ENCODE data around the gene HELZ. TPM values are rescaled to one million over a fixed set of nuclear protein-coding genes. Genes with fewer than 3 reads are reported as not detected.
A peak's percentile ranks its signal among the peaks of the same experiment; 100 is the strongest.

Gene HELZ
- total RNA-seq, 1 donor from 2014 or later = 71.0 TPM

GRCh38 chr17:67133161-67133560 lies 111.8 kb downstream of the HELZ start:
- TF ChIP-seq, protein P1, sequence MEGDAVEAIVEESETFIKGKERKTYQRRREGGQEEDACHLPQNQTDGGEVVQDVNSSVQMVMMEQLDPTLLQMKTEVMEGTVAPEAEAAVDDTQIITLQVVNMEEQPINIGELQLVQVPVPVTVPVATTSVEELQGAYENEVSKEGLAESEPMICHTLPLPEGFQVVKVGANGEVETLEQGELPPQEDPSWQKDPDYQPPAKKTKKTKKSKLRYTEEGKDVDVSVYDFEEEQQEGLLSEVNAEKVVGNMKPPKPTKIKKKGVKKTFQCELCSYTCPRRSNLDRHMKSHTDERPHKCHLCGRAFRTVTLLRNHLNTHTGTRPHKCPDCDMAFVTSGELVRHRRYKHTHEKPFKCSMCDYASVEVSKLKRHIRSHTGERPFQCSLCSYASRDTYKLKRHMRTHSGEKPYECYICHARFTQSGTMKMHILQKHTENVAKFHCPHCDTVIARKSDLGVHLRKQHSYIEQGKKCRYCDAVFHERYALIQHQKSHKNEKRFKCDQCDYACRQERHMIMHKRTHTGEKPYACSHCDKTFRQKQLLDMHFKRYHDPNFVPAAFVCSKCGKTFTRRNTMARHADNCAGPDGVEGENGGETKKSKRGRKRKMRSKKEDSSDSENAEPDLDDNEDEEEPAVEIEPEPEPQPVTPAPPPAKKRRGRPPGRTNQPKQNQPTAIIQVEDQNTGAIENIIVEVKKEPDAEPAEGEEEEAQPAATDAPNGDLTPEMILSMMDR (IDR thresholded peaks at IDR 0.05; ENCODE audit: unreplicated experiment) = no peak
- Mint-ChIP-seq H3K36me3 (ENCODE audit: insufficient read depth) (peaks cover 10% of the 10 kb centered on the region), H3K4me1 (ENCODE audit: low read depth) (peaks cover 16% of the 10 kb centered on the region), H3K27ac (no peak overlapping the region), H3K4me3 (ENCODE audit: low read depth) (no peak overlapping the region), H3K27me3 (no peaks in the 10 kb centered on the region), H3K9me3 (ENCODE audit: low read depth) (no peaks in the 10 kb centered on the region)
- no peak for DNase-seq (ENCODE audit: low spot score, unreplicated experiment)

- Mint-ChIP-seq H3K4me1 (ENCODE audit: low read depth) (peaks cover 16% of the 10 kb centered on the region), H3K4me3 (ENCODE audit: low read depth) (no peak overlapping the region), H3K36me3 (ENCODE audit: insufficient read depth) (peaks cover 12% of the 10 kb centered on the region), H3K27me3 (no peaks in the 10 kb centered on the region), H3K9me3 (ENCODE audit: low read depth) (no peaks in the 10 kb centered on the region), H3K27ac (peak overlapping the region; percentile 79)
- no peak for DNase-seq (ENCODE audit: low spot score, unreplicated experiment)
- TF ChIP-seq, protein P1 (IDR thresholded peaks at IDR 0.05; ENCODE audit: unreplicated experiment) = no peak
Measured at GRCh38 chr17:67132366-67132765, 112.6 kb downstream of the HELZ start.

GRCh38 chr17:67130768-67131167 lies 114.2 kb downstream of the HELZ start:
- H3K27ac Mint-ChIP-seq = peak overlapping the region; percentile 10
- H3K36me3 Mint-ChIP-seq (ENCODE audit: insufficient read depth) = peaks cover 9% of the 10 kb centered on the region
- H3K4me1 Mint-ChIP-seq (ENCODE audit: low read depth) = peaks cover 21% of the 10 kb centered on the region
- TF ChIP-seq, protein P1 (IDR thresholded peaks at IDR 0.05; ENCODE audit: unreplicated experiment) = no peak
- no peak for DNase-seq (ENCODE audit: low spot score, unreplicated experiment)
- no peak overlapping the region for H3K4me3 Mint-ChIP-seq (ENCODE audit: low read depth)
- H3K9me3 Mint-ChIP-seq (ENCODE audit: low read depth) = no peaks in the 10 kb centered on the region
- H3K27me3 Mint-ChIP-seq = no peaks in the 10 kb centered on the region

DNA sequence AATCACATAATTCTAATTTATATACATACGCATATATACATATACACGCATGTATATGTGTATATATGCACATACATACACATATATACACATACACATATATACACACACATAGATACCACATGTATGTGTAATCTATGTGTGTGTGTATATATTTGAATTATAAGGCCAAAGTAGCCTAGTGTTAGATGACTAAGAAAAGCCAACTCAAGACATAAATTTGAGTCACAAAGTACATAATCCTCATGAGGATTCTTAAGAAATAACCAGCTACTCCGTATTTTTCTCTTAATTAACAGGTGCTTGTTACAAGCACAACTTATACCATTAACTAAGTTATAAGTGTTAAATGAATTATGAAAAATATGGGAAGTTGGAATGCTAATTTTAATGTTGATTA lies 115.7 kb downstream of the HELZ start:
- no peak for DNase-seq (ENCODE audit: low spot score, unreplicated experiment)
- H3K27ac Mint-ChIP-seq = no peak overlapping the region
- H3K27me3 Mint-ChIP-seq = no peaks in the 10 kb centered on the region
- TF ChIP-seq, protein P1 (IDR thresholded peaks at IDR 0.05; ENCODE audit: unreplicated experiment) = no peak
- peaks cover 31% of the 10 kb centered on the region for H3K4me1 Mint-ChIP-seq (ENCODE audit: low read depth)
- H3K9me3 Mint-ChIP-seq (ENCODE audit: low read depth) = no peaks in the 10 kb centered on the region
- peaks cover 8% of the 10 kb centered on the region for H3K36me3 Mint-ChIP-seq (ENCODE audit: insufficient read depth)
- H3K4me3 Mint-ChIP-seq (ENCODE audit: low read depth) = no peak overlapping the region

DNA sequence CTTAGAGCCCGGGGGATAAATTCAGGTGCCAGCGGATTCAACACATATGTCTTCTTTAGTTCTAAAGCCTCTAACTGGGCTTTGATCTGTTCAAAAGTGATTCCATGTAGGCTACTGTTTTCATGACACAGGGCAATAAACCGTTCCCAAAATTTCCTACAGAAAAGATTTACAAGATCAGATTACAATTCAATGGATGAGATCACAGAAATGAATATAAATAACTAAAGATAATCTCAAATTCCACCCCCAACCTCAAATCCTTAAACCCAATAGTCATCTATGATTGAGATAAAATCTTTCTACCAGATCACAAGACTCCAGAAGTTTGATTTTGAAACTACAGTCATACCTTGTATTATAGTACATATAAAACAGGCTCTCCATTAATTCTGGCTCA lies 116.3 kb downstream of the HELZ start:
- peaks cover 8% of the 10 kb centered on the region for H3K36me3 Mint-ChIP-seq (ENCODE audit: insufficient read depth)
- DNase-seq (ENCODE audit: low spot score, unreplicated experiment) = no peak
- H3K9me3 Mint-ChIP-seq (ENCODE audit: low read depth) = no peaks in the 10 kb centered on the region
- H3K4me3 Mint-ChIP-seq (ENCODE audit: low read depth) = no peak overlapping the region
- H3K4me1 Mint-ChIP-seq (ENCODE audit: low read depth) = peaks cover 31% of the 10 kb centered on the region
- H3K27me3 Mint-ChIP-seq = no peaks in the 10 kb centered on the region
- no peak overlapping the region for H3K27ac Mint-ChIP-seq
- TF ChIP-seq, protein P1 (IDR thresholded peaks at IDR 0.05; ENCODE audit: unreplicated experiment) = no peak
